ENCODE measurements around the gene MOGAT3.

MOGAT3 gene

DNA sequence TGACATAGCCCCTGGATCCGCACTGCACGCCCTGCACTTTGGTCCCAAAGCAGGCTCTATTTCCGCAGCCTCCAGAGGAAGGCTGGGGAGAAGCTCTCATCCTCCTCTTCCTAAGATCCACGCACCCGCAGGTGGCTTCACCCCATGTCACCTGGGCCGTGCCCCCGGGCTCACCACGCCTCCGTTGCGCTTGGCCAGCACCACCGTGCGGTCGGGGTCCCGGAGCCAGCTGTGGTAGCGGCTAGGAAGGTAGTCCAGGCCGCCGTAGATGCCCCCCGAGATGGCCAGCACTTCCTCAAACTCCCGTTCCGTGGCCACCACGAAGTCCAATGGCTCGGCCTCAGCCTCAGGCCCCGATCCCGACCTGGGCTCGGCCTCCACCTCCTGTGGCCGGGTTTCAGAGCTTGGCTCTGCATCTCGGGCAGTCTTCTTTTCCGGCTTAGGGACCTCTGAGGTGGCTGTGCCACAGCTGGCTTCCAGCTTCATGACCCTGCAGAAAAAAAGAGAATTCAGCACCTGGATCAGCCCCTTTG is 26.4 kb downstream of the MOGAT3 start:
- DNase-seq (ENCODE audit: insufficient read length) (no peak), FAIRE-seq (no peak)
- no peak for TF ChIP-seq POLR2A (IDR thresholded peaks at IDR 0.05; ENCODE audit: low read depth, low read length)
- TF ChIP-seq POLR2AphosphoS5 (IDR thresholded peaks at IDR 0.05; ENCODE audit: low read depth, low read length), result no peak
- TF ChIP-seq TAF1 (IDR thresholded peaks at IDR 0.05; ENCODE audit: borderline replicate concordance, low read depth, low read length), result no peak

DNA sequence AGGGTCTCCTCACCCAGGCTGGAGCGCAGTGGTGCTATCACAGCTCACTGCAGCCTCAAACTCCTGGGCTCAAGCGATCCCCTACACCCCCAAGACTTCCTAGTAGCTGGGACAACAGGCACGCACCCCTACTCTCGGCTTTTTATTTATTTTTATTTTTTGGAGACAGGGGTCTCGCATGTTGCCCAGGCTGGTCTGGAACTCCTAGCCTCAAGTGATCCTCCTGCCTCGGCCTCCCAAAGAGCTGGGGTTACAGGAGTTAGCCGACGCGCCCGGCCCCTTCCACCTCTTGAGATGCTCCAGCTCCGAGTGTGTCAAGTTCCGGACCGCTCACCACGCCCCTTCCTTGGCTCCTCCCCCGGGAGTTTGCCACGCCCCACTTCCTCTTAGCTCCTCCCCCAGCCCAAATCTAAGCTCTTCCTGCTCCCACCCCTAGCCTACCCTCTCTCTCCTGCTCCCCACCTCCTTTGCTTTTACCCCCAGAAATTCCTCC is 27.0 kb downstream of the MOGAT3 start:
- no peak for TF ChIP-seq TAF1 (IDR thresholded peaks at IDR 0.05; ENCODE audit: borderline replicate concordance, low read depth, low read length)
- TF ChIP-seq POLR2AphosphoS5 (IDR thresholded peaks at IDR 0.05; ENCODE audit: low read depth, low read length), result no peak
- no peak for TF ChIP-seq POLR2A (IDR thresholded peaks at IDR 0.05; ENCODE audit: low read depth, low read length)
- DNase-seq (ENCODE audit: insufficient read length), result no peak
- no peak for FAIRE-seq

DNA sequence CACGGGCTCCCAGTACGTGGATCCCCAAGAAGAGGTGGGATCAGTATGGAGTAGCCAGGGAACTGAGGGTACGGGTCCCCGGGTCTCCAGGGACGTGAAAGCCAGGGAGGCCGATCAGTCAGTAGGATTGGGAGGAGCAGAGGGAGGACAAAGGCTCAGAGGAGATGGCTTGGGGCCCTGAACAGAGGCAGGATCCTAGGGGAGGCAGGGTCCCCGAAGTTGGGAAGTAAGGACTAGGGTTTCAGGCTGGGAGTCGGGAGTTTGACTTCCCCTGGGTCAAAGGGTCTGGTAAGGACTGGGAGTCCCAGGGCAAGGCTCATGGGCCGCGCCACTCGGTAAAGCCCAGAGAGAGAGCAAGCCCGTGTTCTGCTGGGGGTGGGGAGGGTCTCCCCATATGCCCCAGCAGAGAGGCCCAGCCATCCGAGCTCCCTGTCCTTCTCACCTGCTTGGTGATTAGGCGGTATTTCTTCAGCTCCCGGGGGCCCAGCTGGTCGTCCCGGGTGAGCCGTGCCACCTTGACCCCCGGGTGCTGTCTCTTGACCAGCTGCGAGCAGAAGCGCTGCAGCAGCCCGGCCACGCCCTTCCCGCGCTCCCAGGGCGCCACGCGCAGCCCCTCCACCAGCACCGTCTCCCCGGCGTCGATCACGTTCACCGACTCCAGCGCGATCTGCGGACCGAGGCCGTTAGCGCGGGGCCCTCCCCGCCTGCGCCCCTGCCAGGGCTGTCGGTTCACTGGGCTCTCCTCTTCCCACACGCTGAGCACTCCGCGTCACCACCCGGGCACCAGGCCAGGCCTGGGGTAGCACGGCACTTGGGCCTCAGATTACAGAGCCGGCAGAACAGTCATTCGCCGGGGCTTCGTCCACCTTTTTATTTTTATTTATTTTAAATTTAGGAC is 27.7 kb downstream of the MOGAT3 start:
- DNase-seq (ENCODE audit: insufficient read length), result no peak
- TF ChIP-seq TAF1 (IDR thresholded peaks at IDR 0.05; ENCODE audit: borderline replicate concordance, low read depth, low read length) (no peak), POLR2A (IDR thresholded peaks at IDR 0.05; ENCODE audit: low read depth, low read length) (no peak), POLR2AphosphoS5 (IDR thresholded peaks at IDR 0.05; ENCODE audit: low read depth, low read length) (no peak)
- FAIRE-seq, result no peak

DNA sequence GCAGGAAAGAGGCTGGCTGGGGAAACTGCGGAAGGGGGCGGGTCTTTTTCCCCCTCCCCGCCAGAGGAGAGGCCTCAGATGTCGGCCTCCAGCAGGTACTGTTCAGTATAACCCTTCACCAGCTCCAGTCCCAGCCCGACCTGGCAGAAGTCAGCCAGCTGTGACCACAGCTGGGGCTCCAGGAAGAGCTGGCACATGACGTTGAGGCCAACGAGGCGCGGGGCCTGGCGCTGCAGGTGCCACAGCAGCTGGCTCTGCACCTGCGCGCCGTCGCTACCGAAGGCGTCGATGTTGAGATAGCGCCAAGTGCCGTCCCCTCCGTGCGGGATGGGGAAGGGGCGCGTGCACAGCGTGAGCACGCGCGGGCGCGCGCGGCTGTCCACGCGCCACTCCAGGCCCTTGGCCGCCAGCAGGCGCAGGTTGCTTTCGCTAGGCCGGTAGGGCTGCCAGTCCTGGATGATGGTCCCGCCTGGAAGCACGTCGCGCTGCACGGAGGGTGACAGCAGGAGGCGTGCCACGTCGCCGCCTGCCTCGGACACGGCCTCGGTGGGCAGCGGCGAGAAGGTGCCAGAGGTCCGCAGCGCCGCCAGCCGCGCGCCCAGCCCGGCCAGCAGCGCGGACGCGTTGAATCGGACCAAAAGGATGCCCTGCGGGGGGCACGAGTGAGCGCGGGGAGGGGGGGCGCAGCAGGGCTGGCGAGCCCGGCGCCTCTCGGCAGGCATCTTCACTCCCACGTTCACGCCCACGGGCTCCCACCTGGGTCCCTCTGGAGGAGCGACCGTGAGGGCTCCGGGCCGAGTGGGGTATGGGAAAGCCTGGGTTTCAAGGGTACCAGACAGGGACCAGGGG is 28.6 kb downstream of the MOGAT3 start:
- no peak for FAIRE-seq
- no peak for DNase-seq (ENCODE audit: insufficient read length)
- no peak for TF ChIP-seq TAF1 (IDR thresholded peaks at IDR 0.05; ENCODE audit: borderline replicate concordance, low read depth, low read length)
- no peak for TF ChIP-seq POLR2AphosphoS5 (IDR thresholded peaks at IDR 0.05; ENCODE audit: low read depth, low read length)
- TF ChIP-seq POLR2A (IDR thresholded peaks at IDR 0.05; ENCODE audit: low read depth, low read length), result no peak

DNA sequence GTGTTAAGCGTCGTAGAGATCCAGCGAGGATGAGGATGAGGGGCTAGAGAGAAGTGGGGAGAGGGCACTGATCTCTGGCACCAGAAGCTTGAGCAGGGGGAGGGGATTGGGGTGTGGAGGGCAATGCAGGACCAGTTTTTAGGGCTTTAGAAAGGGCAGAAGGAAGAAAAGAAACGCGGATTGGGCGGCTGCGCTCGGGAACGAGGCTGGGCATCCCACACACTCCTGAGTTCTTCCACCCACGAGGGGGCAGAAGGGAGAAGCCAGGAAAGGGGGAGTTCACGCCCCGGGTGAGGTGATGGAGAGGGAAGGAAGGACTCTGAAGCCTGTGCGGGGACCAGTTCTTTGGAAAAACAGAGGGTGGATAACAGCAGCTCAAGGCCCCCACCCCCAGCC is 29.4 kb downstream of the MOGAT3 start:
- DNase-seq (ENCODE audit: insufficient read length), result no peak
- no peak for FAIRE-seq
- TF ChIP-seq POLR2AphosphoS5 (IDR thresholded peaks at IDR 0.05; ENCODE audit: low read depth, low read length), result no peak
- TF ChIP-seq TAF1 (IDR thresholded peaks at IDR 0.05; ENCODE audit: borderline replicate concordance, low read depth, low read length), result no peak
- no peak for TF ChIP-seq POLR2A (IDR thresholded peaks at IDR 0.05; ENCODE audit: low read depth, low read length)

DNA sequence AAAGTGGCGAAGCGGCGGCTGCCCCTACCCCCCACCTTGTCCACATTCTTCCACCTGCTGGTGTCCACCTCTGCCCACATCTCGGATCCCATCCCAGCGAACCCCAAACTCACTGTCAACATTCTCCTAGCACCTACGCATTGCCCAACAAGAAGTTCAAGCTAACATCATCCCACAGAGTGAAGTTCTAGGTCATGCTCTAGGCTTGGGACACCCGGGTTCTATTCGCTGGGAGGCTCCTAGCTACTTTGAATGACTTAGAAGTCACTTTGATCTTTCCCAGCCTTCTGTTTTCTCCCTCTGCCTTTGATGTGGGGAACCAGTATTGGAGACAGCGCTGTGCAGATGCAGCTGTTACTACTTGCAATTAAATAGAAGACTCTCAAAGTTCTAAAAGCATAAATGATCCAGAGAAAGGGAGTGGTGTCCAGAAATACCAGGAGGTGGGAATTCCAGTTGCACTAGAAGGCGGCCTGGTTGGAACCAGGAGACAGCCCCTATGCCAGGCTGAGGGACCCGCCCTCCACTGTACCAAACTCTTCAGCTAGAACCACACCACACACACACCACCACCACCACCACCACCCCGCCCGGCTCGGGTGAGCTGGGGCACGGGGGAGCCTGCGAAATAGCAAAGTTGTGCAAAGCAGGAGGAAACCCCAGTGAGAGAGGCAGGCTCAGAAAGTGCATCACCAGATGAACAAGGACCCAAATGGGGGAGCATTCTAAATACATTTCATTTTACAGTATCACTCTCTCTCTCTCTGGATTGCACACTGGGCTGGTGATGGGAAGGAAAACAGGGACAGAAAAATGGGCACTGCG is 30.0 kb downstream of the MOGAT3 start:
- FAIRE-seq, result no peak

DNA sequence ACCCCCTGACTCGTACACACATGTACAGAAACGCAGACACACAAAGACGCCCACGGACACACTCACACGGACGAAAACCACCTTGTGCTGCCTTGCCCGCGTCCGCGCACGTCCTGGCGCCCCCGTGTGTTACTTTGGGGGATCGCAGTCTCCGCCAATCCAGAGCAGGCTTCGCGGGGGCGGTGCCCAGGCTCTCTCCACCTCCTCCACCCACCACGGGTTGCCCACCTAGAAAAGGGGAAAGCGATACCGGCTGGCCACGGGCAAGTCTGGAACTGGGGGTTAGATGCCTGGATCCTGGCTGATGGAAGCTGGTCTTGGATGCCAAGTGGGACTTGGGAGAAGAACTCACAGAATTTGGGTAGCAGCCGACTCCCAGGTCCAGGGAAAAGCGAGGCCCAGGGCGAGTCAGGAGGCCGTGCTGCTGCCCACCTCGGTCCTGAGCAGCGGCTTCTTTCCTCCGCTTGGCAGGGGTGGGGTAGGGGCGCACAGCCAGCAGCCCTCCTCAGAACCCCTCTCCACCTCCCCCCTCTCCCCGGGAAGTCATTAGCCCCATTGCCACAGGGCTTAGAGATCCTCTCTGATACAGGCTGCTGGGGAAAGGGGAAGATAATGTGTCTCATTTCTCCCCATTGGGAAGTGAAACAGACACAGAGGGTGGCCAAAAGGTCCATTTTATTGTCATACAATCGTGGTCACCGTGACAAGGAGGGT is 30.8 kb downstream of the MOGAT3 start:
- TF ChIP-seq POLR2AphosphoS5 (IDR thresholded peaks at IDR 0.05; ENCODE audit: low read depth, low read length), result no peak
- TF ChIP-seq POLR2A (IDR thresholded peaks at IDR 0.05; ENCODE audit: low read depth, low read length), result no peak
- no peak for TF ChIP-seq TAF1 (IDR thresholded peaks at IDR 0.05; ENCODE audit: borderline replicate concordance, low read depth, low read length)
- DNase-seq (ENCODE audit: insufficient read length), result peak; percentile 78
- FAIRE-seq, result peak; percentile 89

More for the DNA sequence above, 30.0 kb downstream of the MOGAT3 start:
- DNase-seq (ENCODE audit: insufficient read length), result no peak
- TF ChIP-seq POLR2AphosphoS5 (IDR thresholded peaks at IDR 0.05; ENCODE audit: low read depth, low read length) (no peak), POLR2A (IDR thresholded peaks at IDR 0.05; ENCODE audit: low read depth, low read length) (no peak), TAF1 (IDR thresholded peaks at IDR 0.05; ENCODE audit: borderline replicate concordance, low read depth, low read length) (no peak)

DNA sequence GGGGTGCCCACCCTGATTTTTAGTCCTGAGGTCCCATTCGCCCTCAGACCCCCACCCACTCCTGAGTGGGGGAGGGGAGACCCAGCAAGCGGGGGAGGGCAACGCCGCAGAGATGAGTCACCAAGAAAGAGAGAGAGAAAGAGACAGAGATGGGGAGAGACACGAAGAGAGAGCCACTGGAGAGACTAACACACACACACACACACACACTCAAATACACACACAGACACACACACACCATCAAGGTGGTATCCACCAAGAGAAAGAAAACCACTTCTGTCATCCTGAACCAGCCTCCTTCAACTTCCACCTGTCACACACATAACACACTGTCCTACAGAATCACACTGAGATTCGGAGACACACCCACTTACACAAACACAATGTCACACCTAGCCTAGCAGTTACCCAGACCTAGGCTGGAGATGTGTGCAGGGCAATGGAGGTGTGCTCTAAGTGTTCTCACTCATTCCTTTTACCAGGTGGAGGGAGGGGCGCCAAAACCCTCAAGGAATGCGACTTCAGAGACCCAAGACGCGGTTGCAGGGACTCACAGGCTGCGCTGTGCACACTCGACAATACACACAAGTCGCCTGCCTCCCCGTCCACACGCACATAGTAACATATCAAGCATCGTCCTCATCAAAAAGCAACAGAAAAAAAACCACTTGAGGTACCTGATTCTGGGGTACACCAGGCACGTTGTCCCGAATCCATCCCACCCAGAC is 31.6 kb downstream of the MOGAT3 start:
- TF ChIP-seq POLR2A (IDR thresholded peaks at IDR 0.05; ENCODE audit: low read depth, low read length) (no peak), TAF1 (IDR thresholded peaks at IDR 0.05; ENCODE audit: borderline replicate concordance, low read depth, low read length) (no peak), POLR2AphosphoS5 (IDR thresholded peaks at IDR 0.05; ENCODE audit: low read depth, low read length) (no peak)
- DNase-seq (ENCODE audit: insufficient read length) (no peak), FAIRE-seq (no peak)

DNA sequence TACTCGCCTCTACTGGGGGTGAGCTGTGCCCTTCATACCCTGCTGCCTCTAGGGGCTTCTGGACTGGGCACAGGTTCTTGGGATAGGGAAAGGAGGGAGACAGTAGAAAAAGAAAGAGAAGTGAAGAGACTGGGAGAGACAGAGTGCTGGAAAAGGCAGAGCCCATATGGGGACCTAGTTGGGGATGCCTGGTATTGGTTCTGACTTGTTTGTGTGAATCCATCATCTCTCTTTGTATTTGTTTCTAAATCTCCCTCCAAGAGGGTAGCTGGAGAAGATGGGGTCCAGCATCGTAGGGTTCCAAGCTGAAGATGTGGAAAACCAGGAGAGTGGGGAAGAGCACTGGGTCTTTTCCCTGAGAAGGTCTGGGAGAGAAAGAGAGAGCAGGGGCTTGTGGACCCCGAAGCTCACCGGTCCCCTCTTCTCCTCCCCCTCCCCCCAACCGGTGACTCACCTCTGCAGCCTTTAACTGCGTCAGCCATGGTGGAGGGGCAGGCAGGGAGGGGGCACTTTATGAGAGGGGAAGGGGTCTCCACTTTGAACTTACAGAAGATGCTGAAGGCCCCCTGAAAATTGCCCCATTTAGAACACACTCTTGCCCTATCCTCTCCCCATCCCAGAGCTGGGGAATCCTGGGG is 32.3 kb downstream of the MOGAT3 start:
- FAIRE-seq (no peak), DNase-seq (ENCODE audit: insufficient read length) (no peak)
- no peak for TF ChIP-seq POLR2AphosphoS5 (IDR thresholded peaks at IDR 0.05; ENCODE audit: low read depth, low read length)
- no peak for TF ChIP-seq TAF1 (IDR thresholded peaks at IDR 0.05; ENCODE audit: borderline replicate concordance, low read depth, low read length)
- TF ChIP-seq POLR2A (IDR thresholded peaks at IDR 0.05; ENCODE audit: low read depth, low read length), result no peak
